Fibroblast of pulmonary artery (primary cell): ENCODE measurements around the gene RIMS1.

Experiments used
- DNase-seq: peaks from one replicate; pipeline ENCODE4 v3.0.0-alpha.2; 2010; ENCODE audit warnings: low read depth
- H3K4me3 ChIP-seq: replicated peaks from 2 replicates; pipeline ENCODE4 v1.5.1; 2011; ENCODE audit warnings: low read depth, mild to moderate bottlenecking, control low read depth, low read length, moderate library complexity
- TF ChIP-seq, protein P1 (sequence below): IDR thresholded peaks from 2 replicates; pipeline ENCODE4 v1.5.1; 2011; ENCODE audit warnings: mild to moderate bottlenecking, control low read depth, low read length, inconsistent platforms; ENCODE audit errors: missing control alignments

Gene RIMS1

DNA sequence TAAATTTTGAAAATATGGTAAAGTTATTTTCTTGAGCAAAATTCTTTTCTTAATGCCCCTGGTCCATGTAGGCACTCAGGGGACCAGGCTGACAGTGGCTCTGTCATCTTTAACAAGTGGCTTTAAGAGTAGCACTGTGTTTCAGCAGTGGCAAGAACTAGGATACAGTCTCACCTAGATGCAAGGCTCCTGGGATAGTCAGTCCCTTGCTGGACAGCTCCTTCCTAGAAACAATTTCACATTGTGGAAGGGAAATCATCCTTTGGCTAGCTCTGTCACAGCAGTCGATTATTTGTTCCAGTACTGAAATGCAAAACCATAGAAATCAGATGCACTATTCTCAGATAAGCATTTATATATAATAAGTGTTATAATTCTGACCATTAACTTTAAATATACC lies 560.1 kb downstream of the RIMS1 start:
- DNase-seq = peak; percentile 34
- TF ChIP-seq, protein P1, sequence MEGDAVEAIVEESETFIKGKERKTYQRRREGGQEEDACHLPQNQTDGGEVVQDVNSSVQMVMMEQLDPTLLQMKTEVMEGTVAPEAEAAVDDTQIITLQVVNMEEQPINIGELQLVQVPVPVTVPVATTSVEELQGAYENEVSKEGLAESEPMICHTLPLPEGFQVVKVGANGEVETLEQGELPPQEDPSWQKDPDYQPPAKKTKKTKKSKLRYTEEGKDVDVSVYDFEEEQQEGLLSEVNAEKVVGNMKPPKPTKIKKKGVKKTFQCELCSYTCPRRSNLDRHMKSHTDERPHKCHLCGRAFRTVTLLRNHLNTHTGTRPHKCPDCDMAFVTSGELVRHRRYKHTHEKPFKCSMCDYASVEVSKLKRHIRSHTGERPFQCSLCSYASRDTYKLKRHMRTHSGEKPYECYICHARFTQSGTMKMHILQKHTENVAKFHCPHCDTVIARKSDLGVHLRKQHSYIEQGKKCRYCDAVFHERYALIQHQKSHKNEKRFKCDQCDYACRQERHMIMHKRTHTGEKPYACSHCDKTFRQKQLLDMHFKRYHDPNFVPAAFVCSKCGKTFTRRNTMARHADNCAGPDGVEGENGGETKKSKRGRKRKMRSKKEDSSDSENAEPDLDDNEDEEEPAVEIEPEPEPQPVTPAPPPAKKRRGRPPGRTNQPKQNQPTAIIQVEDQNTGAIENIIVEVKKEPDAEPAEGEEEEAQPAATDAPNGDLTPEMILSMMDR = no peak
- H3K4me3 ChIP-seq = no peak overlapping the region
